Measurements from ENCODE around the gene CLEC16A. TPM values are rescaled to one million over a fixed set of nuclear protein-coding genes. Genes with fewer than 3 reads are reported as not detected.
"Not testable (repeated sequence)": the region's sequence is repeated elsewhere in the genome, so short reads cannot be mapped to it uniquely, and the experiment has no call there.

Gene CLEC16A
- total RNA-seq, 1 donor from 2014 or later = 33.4 TPM

DNA sequence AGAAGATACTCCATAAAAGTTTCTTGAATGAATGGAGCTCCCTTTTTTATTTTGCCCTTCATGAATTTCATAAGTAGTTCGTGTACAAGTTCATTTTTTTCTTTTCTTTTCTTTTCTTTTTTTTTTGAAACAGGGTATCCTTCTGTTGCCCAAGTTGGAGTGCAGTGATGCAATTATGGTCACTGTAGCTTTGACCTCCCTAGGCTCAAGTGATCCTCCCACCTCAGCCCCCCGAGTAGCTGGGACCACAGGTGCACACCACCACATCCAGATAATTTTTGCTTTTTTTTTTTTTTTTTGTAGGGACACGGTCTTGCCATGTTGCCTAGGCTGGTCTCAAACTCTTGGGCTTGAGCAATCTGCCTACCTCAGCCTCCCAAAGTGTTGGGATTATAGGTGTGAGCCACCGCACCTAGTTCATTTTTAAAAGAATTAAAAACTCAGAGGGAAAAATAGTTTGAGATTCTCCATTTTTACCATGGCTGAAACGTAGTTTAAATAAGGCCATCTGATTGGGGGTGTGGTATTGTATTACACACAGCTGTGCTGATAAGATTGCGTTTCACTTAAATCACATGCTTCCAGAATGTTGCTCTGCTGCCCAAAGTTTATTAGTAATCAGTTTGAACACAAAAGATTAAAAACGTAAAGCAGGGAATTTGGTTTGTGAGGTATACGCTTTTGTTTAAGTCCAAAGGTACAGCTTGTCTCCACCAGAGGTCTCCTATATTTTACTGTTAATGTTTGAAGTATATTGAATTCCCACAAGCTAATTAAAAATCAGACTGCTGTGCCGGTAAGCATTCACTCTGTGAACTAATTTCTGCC, 157.5 kb downstream of the CLEC16A start:
- peaks cover 45% of the 10 kb centered on the region for H3K4me1 Mint-ChIP-seq (ENCODE audit: unreplicated experiment)
- H3K9me3 Mint-ChIP-seq = no peaks in the 10 kb centered on the region
- H3K4me3 Mint-ChIP-seq = no peak overlapping the region
- peak overlapping the region; percentile 74 for H3K27ac Mint-ChIP-seq
- no peaks in the 10 kb centered on the region for H3K36me3 Mint-ChIP-seq
- TF ChIP-seq, protein P1, sequence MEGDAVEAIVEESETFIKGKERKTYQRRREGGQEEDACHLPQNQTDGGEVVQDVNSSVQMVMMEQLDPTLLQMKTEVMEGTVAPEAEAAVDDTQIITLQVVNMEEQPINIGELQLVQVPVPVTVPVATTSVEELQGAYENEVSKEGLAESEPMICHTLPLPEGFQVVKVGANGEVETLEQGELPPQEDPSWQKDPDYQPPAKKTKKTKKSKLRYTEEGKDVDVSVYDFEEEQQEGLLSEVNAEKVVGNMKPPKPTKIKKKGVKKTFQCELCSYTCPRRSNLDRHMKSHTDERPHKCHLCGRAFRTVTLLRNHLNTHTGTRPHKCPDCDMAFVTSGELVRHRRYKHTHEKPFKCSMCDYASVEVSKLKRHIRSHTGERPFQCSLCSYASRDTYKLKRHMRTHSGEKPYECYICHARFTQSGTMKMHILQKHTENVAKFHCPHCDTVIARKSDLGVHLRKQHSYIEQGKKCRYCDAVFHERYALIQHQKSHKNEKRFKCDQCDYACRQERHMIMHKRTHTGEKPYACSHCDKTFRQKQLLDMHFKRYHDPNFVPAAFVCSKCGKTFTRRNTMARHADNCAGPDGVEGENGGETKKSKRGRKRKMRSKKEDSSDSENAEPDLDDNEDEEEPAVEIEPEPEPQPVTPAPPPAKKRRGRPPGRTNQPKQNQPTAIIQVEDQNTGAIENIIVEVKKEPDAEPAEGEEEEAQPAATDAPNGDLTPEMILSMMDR (conservative IDR thresholded peaks at IDR 0.05) = no peak
- no peak for DNase-seq (ENCODE audit: extremely low spot score, unreplicated experiment)
- no peaks in the 10 kb centered on the region for H3K27me3 Mint-ChIP-seq

- TF ChIP-seq, protein P1 (conservative IDR thresholded peaks at IDR 0.05) = no peak
- H3K27me3 Mint-ChIP-seq = no peaks in the 10 kb centered on the region
- H3K4me3 Mint-ChIP-seq = no peak overlapping the region
- H3K4me1 Mint-ChIP-seq (ENCODE audit: unreplicated experiment) = peaks cover 39% of the 10 kb centered on the region
- DNase-seq (ENCODE audit: extremely low spot score, unreplicated experiment) = no peak
- H3K36me3 Mint-ChIP-seq = no peaks in the 10 kb centered on the region
- H3K9me3 Mint-ChIP-seq = no peaks in the 10 kb centered on the region
- H3K27ac Mint-ChIP-seq = peak overlapping the region; percentile 18
Observed at GRCh38 chr16:11102523-11102898, 158.1 kb downstream of the CLEC16A start.

- not testable (repeated sequence) for H3K9me3 Mint-ChIP-seq; DNase-seq (ENCODE audit: extremely low spot score, unreplicated experiment); H3K36me3 Mint-ChIP-seq; H3K27ac Mint-ChIP-seq; H3K4me3 Mint-ChIP-seq; H3K27me3 Mint-ChIP-seq
- H3K4me1 Mint-ChIP-seq (ENCODE audit: unreplicated experiment) = peaks cover 37% of the 10 kb centered on the region
Observed at GRCh38 chr16:11103301-11103700, 158.9 kb downstream of the CLEC16A start.

GRCh38 chr16:11104168-11105037, 160.0 kb downstream of the CLEC16A start:
- Mint-ChIP-seq H3K27ac (no peak overlapping the region), H3K9me3 (no peaks in the 10 kb centered on the region), H3K4me3 (no peak overlapping the region), H3K4me1 (ENCODE audit: unreplicated experiment) (peaks cover 39% of the 10 kb centered on the region), H3K27me3 (no peaks in the 10 kb centered on the region), H3K36me3 (no peaks in the 10 kb centered on the region)
- TF ChIP-seq, protein P1 (conservative IDR thresholded peaks at IDR 0.05) = no peak
- DNase-seq (ENCODE audit: extremely low spot score, unreplicated experiment) = no peak

GRCh38 chr16:11105038-11105903, 160.9 kb downstream of the CLEC16A start:
- no peaks in the 10 kb centered on the region for H3K27me3 Mint-ChIP-seq
- no peaks in the 10 kb centered on the region for H3K9me3 Mint-ChIP-seq
- H3K4me1 Mint-ChIP-seq (ENCODE audit: unreplicated experiment) = peaks cover 41% of the 10 kb centered on the region
- TF ChIP-seq, protein P1 (conservative IDR thresholded peaks at IDR 0.05) = no peak
- H3K36me3 Mint-ChIP-seq = no peaks in the 10 kb centered on the region
- no peak overlapping the region for H3K27ac Mint-ChIP-seq
- no peak for DNase-seq (ENCODE audit: extremely low spot score, unreplicated experiment)
- no peak overlapping the region for H3K4me3 Mint-ChIP-seq

Measured in type B pancreatic cell (in vitro differentiated cells).